GM21515 (cell line): Measurements from ENCODE around the gene RPLP2.

Experiments
- ATAC-seq: cut with Tn5 transposase; IDR thresholded peaks from one replicate; pipeline ENCODE4 v1.9.1; 2021; ENCODE audit not compliant: unreplicated experiment

The RPLP2 gene

DNA sequence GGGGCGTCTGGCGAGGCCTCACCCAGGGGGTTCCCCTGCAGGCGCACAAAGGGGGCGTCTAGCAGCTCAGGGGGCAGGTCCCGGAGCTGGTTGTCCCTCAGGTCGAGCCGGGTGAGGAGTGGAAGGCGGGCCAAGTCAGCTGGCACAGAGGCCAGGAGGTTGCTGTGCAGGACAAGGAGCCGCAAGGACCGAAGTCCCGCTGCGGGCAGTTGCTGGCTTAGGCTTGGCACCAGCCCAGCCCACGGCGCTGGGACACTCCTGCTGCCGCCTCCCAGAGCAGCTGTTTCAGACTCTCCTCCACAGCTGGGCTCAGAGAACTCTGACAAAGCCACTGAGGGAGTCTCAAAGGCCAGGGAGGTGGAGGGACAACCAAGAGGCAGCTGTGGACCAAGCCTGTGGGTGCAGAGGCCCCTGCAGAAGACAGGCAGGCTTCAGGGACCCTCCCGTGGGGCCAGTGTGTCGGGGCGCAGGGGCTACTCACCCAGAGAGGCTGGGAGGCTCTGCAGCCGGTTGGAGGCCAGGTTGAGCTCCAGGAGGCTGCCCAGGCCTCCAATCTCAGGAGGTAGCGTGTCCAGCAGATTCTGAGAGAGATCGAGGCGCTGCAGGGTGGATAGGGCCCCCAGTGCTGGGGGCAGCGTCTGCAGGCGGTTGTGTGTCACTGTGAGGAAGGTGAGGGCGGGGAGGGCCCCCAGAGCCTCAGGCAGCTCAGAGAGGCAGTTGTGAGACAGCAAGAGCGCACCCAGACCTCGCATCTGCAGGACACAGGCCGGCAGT lies 6.9 kb upstream of the RPLP2 start:
- no peak for ATAC-seq

DNA sequence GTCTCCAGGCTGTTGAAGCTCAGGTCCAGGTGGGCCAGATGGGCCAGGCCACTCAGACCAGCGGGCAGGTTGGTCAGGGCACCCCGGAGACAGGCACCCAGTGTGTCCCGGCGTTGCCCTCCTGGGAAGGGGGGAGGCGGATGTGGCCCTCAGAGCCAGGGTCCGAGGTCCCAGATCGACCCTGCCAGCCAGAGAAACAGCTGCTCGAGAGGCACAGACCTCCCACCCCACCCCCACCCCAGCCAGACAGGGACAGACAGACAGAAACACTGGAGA lies 6.4 kb upstream of the RPLP2 start:
- no peak for ATAC-seq

DNA sequence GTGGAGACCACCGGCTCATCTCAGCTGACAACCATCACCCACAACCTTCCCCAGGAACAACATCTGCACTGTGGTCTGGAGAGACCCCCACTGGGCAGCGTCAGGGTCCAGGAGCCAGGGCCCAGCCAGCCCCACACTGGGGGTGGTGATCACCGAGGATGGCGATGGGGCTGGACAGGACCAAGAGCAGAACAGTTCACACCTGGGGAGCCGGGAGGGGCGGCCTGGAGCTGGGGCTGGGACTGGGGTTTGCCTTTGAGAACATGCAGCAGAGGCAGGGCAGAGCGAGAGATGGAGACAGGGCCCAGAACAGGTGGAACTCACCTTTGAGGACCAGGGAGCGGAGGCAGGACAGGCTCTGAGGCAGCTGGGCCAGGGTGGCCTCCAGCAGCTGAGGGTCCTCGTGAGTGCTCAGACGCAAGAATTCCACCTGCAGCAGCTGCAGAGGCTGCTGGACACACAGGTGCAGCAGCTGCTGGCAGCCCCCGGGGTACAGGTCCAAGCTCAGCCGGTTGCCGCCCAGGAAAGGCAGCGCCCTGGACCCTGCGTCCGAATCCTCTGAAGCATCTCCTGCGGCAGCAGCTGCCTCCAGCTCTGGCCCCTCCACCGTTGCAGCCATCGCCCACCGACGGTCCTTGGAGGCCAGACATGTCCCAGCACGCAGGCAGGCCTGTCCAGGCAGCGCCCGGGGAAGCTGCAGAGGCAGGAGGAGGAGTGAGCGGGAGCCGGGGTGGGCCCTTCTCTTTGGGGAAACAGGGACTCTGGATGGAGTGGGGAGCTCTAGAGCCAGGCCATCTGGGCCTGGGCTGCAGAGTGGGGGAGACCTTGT lies 5.8 kb upstream of the RPLP2 start:
- ATAC-seq: no peak

DNA sequence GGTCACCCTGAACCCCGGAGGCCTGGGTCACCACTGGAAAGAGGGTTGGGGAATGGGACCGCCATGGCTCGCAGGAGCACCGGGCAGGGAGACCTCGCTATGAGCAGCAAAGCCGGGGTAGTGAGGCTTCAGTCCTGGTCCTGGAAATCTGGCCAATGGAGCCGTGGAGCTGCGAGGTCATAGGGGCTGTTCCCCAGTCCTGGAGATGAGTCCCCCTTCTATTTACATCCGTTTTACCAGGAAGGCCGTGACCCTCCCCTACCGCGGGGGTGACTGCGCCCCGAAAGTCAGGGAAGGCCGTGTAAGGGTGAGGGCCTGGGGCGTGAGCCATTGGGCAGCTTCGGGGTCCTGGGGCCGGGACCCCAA lies 5.2 kb upstream of the RPLP2 start:
- ATAC-seq: no peak

DNA sequence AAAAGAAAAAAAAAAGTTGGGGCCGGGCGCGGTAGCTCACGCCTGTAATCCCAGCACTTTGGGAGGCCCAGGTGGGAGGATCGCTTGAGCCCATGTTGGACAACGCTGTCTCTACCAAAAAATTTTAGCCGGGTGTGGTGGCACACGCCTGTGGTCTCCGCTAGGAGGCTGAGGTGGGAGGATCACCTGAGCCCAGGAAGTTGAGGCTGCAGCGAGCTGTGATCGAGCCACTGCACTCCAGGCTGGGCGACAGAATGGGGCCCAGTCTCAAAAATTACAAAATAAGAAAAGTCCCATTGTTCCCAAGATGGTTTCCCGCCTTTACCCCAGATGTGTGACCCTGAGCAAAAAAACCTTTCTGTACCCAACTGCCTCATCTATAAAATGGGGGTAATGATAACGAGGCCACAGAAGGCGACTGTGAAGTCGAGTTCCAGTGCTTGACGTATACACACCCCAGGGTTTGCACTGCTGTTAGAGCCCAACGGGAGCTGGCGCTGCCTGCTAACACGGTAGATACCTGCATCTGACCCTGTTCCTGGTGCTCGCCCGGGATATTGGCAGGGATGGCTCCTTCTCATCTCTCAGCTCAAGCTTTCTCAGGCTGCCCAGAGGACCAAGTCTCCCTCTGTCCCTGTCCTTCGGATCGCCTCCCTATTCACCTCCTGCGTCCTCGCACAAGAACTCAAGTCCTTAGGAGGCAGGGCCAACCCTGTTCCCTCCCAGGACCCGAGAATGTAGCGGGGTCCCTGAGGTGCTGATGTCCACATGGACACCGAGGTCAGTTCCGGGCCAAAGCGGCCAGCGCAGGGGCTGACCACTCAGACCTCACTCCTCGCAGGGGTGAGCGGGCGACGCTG lies 1.1 kb upstream of the RPLP2 start:
- peak; percentile 0 for ATAC-seq

DNA sequence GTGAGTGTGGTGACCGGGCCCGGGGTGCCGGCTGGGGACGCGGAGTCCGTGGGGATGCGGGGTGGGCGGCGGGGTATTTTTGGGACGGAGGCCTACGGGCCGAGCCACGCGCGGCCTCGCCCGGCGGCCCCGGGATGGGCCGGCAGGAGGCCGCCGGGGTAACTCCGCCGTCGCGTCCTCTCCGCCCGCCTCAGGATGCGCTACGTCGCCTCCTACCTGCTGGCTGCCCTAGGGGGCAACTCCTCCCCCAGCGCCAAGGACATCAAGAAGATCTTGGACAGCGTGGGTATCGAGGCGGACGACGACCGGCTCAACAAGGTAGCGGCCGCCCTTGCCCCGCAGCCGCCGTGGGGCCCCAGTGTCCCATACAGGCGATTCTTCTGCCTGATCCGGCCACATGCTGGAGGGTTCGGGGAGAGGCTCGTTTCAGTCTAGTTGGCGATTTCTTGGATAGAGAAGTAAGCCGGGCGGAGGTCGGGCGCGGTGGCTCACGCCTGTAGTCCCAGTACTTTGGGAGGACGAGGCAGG lies 337 bp downstream of the RPLP2 start:
- no peak for ATAC-seq

DNA sequence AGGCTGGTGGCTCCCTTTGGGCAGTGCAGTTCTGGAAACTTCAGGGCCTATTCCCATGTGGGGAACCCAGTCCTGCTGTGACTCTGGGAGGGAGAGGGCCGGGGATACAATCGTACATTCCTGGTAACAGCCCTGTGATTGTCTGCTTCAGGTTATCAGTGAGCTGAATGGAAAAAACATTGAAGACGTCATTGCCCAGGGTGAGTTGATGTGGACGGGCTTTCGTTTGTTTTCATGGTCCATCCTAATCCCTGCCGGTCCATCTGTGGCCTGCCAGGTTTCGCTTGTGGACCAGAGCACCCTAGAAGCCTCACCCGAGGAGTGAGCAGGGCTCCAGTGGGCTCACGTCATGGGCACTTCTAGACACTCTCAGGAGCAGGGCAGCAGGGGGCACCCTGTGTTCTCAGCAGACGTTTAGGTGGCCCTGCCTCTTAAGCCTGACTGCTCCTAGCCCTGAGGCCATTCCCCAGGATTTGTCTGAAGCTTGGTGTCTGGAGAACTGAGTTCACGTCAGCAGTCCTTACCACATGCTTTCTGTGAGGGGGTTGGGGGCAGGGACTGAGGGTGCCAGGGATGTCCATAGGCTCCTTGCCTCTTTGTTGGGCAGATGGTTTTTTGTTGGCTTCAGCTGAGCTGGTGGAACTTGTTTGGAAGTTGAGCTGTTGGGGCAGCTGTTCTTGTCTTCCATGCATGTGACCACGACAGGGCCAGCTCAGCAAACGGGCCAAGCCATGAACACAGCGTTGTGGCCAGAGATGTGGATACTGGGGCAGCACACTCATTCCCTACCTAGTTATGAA lies 1.9 kb downstream of the RPLP2 start:
- no peak for ATAC-seq

DNA sequence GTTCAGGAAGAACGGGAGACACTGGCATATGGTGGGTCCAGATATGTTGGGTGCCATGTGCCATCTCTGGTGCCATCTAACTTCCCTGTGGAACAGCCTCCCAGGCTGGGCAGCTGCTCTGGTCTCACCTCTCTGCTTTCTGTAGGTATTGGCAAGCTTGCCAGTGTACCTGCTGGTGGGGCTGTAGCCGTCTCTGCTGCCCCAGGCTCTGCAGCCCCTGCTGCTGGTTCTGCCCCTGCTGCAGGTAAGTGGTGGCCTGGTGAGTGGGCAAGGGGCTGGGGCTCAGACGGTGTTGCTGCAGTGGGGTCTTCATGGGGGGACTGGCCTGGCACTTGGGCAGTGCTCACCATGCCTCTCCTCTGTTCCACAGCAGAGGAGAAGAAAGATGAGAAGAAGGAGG lies 2.6 kb downstream of the RPLP2 start:
- no peak for ATAC-seq

DNA sequence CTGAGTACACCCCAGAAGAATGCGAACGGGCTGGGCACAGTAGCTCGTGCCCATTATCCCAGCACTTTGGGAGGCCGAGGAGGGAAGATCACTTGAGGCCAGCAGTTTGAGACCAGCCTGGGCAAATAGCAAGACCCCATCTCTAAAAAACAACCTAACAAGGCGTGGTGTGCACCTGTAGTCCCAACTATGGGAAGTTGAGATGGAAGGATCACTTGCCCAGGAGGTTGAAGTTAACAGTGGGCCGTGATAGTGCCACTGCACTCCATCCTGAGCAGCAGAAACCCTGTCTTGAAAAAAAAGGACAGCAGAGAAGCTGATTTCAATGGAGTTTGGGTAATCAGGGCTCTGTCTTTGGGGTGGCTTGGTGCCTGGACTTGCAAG lies 3.3 kb downstream of the RPLP2 start:
- no peak for ATAC-seq

DNA sequence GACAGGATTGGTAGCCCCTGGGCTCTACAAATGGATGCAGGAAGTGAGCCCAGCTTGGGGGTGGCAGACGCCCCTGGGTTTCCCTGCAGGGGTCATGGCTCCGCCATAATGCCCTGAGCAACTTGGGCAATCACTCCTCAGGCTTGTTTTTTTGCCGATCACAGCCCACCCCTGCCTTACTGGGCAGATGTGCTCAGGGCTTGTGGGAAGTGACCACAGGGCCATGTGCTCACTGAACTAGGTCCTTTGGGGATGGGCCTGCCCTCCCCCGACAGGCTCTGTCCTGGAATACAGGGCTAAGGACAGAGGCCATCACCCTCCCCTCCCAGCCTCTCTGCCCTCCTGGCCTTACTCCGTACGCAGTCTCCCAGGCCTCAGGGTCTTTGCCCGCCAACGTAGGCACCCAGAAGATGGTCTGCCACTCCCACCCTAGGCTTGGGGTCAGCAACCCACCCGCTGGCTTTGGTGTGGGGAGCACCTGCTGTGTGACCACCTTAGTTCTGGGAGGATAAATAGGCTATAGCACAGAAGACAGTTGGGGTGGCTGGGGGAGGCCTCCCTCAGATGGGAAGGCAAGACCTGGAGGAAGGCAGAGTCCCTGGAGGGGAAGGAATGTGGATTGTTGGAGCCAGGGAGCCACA lies 3.8 kb downstream of the RPLP2 start:
- no peak for ATAC-seq

DNA sequence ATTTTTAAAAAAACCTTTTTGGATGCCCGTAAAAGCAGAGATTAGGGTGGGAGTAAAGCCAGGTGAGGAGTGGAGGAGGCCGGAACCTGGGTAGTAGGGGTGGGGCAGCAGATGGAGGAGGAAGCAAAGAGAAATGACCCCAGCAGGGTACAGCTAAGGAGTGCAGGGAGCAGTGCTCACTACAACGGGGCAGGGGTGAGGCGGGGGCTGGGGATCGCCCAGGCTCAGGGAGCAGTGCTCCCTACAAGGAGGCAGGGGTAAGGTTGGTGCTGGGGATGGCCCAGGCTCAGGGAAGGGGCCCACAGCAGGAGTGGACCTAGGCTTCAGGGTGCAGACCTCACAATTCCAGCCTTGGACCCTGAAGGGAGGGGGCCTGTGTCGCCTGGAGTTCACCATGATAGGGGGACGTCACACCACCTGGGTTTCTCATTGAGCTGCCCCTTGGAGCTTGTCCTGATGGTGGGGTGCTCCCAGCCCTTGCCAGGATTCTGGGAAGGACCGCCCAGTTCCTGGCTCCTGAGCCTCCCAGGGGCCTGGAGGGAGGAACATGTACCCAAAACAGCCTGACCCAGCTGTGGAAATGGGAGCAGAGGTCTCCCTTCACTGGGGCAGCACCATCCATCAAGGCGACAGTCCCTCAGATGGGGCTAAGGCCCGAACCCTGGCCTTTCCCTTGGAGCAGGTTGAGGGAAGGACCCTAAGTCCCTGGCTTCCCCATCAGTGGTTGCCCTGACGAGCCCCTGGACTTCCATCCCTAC lies 6.1 kb downstream of the RPLP2 start:
- ATAC-seq: no peak

DNA sequence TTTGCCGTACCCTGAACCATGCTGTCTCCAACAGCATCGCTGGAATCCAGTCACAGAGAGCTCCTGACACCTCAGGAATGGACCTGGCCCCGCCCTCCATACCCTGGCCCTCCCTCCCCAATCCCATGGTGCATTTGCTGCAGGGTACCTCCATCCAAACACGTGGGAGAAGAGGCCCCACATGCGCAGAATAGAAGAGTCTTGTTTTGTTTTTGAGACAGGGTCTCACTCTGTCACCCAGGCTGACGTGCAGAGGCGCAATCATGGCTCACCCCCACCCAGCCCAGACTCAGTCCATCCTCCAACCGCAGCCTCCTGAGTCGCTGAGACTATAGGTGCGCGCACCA lies 6.6 kb downstream of the RPLP2 start:
- ATAC-seq: no peak

DNA sequence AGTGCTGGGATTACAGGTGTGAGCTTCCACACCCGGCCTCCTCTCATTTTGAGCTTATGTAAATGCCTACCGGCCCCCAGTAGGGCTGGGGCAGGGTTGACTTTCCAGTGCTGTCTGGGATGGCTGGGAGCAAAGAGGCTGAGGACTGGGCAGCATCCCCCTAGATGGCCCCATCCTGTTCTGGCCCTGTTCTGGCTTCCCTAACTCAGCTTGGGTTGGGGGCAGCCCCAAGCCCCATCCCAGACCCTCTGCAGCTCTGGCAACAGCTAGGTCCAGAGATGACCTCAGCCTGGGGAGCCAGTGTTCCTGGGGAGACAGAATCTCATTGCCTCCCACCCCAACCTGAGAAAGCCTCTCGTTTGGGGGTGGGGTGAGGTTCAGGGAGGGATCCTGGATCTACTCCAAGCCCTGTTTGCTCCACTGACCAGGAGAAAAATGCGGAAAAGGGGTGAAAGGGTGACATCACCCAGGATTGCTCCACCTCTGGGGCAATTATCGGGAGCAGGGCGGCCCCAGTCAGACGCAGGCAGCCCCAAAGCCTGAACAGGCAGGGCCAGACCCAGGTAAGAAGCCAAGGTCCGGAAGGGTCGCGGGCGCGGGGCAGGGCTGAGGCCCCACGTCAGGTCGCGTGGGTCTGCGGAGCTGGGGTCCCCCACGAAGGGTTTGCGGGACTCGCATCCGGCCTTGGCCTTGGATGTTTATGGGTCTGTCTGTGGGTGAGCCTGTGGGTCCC lies 8.8 kb downstream of the RPLP2 start, which contains the start of gene PNPLA2:
TSS of gene PNPLA2 (plus strand) at position 519 of the 733 bp plus-strand sequence. CDS start 805 bp downstream, outside the sequence.
- peak; percentile 3 for ATAC-seq

DNA sequence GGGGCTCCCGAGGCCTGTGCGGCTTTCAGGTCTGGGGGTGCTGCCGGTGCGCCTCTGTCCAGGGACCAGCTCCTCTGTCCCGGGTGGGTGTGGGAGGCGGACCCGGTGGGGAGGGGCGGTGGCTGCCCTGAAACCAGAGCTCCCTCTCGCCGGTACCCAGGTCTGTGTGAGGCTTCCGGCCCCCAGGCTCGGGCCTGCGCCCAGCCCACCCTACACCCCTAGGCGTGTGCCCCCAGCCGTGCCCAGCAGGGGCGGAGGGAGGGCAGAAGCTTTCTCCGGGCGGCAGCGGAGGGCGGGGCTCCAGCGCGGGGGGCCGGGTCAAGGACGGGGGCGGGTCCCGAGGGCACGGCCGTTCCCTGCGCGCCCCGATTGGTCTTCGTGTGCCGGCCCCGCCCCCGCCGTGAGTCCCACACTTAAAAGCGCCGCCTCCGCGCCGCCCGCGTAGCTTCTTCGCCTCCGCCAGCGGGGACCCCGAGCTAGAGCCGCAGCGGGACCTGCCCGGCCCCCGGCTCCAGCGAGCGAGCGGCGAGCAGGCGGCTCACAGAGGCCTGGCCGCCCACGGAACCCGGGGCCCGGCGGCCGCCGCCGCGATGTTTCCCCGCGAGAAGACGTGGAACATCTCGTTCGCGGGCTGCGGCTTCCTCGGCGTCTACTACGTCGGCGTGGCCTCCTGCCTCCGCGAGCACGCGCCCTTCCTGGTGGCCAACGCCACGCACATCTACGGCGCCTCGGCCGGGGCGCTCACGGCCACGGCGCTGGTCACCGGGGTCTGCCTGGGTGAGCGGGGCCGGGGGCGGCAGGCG lies 9.6 kb downstream of the RPLP2 start:
- ATAC-seq: peak; percentile 56

DNA sequence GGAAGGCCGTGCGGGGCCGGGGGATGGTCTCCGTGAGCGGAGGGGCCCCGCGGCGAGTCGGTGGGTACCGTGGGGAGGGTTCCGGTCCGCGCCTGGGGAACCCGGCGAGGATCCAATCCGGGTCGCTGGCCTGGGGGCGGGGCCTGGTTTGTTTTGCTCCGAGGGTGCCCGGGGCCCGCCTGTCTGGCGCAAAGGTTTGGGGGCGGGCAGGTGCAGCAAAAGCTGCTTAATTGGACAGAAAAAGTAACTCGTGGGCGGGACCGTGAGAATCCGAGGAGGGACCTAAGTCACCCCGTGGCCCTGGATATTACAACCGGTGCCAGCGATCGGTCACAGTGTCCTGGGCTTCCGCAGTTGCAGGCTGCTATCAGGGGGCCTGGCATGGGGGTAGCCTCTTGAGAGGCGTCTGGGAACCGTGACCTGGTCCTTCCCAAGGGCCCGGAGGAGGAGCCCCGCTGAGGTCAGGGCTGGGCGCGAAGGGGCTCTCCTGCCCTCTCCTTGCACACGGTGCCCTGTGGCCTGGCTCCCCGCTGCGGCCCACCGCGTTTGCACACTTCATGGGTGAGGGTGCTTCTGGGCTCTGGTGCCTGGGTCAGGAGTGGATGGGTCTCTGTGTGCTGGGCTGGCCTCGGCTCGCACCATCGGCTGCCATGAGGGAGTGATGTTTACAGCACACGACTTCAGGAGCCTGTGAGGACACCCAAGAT lies 10.3 kb downstream of the RPLP2 start:
- peak; percentile 49 for ATAC-seq

DNA sequence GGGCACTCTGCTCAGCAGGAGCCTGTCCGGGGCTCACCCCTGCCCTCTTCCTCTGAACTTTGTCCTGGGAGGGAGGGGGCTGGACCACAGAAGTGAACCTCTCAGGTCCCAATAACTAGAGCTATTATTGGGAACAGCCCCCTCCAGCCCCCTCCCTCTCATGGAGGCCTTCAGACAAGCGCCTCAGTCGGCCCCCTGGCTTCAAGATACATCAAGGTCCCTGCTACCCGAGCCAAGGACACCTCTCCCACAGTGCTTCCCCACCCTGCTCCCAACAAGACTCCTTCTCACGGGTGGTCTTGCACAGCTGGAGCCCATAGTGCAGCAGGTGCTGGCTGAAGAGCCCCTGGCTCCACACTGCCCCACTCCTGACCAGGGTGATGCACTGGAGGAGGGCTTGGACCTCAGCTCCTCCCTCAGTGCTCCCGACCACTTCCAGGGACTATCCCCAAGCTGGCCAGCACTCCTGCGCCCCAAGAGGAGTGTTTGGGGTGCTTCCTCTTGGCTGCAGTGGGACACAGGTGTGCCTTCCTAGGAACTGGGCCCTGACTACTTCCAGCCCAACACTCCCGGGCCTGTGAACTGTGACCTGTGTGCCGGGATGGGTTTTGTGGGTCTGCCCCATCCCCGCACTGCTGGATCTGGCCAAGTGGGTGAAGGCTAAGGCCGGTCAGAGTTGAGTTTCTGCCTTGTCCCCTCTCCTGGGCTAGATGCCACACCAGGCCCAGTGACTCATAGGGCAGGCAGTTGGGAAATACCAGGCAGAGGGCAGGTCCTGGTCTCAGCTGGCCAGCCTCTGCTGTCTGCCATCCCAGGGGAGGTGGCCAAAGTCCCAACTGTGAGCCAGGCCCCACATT lies 11.1 kb downstream of the RPLP2 start:
- ATAC-seq: no peak
